Limb (tissue), 2 donors: ENCODE measurements around the gene MID1IP1.

Experiments
- DNase-seq, 2 donors: peaks; one replicate each; pipeline ENCODE4 v3.0.0-alpha.2; 2016; ENCODE audit errors: extremely low spot score in 2 of 2

MID1IP1 gene

DNA sequence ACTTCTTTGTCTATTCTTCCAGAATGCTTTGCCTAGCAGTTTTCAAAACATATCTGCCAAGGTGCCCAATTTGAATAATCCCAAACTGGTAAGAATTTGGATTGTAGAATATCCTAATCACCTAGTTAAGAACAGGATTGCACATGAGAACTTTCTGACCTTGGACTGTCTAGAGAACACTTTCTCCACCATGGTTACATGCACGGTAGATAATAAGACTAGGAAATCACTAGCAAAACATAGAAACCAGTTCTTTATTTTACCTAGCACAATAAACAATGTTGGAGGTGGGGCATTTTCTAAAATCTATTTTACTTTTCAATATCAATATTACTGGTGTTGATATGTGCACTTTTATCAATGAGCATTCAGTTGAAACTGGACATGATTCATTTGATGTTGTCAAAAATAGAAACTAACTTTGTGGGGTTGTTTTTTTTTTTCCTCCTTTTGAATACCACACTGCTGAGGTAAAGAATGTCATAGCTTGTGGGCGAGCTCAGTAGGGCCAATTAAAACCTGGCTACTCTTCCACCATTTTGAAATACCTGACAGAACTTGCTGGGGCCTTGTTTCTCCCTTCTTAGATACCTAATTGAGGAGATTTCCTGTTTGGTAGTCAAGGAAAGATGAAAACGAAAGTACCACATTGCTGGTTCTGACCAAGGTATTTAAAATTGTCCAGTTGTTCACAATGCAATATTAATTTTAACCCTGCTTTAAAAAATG is 10.4 kb downstream of the MID1IP1 start:
- no peak for DNase-seq

DNA sequence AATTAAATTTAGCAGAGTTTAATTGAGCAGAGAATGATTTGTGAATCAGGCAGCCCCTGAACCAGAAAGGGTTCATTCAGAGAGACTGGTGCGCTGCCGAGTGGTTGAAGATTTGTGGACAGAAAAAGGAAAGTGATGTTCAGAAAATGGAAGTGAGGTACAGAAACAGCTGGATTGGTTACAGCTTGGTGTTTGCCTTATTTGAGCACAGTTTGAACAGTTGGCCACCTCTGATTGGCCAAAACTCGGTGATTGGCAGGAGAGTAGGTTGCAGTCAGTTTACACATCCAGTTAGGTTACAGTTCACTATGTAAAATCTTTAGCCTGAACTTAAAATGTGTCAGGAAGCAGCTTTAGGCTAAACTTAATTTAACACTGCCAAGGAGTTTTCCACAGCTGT is 14.9 kb downstream of the MID1IP1 start:
- no peak for DNase-seq

DNA sequence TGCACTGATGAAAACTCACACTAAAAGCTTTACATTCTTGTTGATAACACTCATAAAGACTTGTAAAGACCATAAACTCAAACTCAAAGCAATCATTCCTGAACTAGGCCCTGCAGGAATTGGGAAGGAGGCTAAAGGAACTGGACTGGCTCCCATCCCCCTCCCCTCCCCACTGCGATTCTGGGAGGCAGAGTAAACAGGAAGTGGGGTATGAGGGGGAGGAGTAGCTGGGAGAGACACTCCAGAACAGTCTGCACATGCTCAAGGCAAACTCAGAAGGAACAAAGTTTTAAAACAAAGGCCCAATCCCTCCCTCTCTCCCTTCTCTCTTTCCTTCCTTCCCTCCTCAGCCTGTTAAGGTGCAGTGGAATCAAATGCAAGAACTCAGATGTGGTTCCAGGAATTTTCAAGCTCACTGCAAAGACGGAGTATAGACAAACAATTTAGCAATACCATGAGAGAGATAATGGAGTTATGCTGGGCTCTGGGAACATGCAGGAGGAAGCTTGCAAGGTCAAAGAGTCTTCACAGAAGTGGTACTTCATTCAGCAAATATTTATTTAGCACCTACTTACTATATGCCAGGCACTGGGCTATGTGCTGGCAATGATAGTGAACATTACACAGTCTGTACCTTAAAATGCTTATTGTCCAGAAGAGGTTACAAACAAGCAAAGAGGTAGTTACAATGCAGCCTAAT is 15.9 kb downstream of the MID1IP1 start:
- DNase-seq, result peak in 1 of 2 donors; percentile 24

DNA sequence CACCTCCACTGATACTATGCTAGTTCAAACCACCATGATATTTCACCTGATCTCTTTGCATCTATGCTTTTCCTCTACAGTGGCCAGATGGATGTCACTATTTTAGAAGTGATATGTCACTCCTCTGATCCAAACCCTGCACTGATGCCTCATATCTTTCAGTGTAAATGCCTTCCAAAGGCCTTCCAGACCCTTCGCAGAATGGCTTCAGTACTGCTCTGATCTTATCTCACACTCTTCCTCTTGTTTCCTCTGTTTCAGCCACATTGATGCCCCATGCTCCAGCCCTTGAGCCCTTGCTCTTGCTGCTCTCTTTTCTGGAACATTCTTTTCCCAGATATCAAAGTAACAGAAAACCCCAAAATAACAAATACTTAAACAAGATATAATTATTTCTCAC is 17.9 kb downstream of the MID1IP1 start:
- no peak for DNase-seq

DNA sequence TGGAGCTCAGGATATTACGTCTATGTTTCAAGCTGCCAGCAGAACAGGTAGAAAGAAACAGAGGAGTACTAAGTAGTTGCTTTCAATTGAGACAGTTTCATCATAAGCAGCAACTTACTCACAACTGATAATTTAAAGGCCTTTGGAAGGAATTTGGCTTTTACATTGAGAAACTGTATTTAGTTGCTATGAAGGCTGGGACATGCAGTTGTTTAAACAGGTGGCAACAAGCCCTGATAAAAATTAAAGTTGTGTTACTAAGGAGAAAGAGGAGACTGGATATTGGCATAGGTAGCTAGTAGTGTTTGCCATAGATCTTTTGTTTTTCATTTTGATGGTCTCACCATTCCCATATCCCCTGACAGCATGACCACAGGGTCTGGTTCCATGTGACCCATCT is 18.4 kb downstream of the MID1IP1 start:
- no peak for DNase-seq

DNA sequence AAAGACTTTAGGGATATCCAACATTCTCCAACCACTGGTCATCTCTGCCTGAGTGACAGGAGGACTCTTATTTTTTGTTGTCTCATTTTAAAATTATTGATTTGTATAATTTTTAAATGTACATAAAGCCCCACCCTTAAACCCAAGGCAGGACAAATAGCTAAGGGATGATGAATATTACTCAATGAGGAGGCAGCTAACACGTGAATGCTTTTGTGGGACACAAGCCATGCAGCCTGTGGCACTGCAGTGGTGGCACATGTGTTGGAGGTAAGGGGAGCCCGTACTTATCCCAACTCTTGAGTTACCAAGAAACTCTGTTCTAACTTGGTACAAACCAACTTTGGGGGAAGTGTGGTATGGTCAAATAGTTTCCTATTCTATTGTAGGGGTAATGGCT is 19.5 kb downstream of the MID1IP1 start:
- DNase-seq, result no peak

DNA sequence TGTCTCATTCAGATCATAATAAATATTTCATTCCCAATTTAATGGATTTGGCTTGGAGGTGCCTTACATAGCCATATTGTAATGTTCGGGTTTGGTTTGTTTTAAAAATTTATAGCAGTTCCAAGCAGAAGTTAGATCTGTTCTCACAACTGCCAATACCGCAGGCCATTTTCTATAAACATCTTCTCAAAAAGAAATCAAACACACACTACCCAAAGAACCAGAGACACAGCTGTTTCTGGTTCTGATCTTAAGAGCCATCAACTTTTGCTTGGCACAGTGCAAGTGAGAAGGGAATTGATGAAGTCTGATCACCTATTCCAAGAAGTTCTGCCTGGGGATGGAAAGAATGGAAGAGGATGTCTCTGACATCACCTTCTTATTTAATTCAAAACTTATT is 22.9 kb downstream of the MID1IP1 start:
- DNase-seq, result no peak

DNA sequence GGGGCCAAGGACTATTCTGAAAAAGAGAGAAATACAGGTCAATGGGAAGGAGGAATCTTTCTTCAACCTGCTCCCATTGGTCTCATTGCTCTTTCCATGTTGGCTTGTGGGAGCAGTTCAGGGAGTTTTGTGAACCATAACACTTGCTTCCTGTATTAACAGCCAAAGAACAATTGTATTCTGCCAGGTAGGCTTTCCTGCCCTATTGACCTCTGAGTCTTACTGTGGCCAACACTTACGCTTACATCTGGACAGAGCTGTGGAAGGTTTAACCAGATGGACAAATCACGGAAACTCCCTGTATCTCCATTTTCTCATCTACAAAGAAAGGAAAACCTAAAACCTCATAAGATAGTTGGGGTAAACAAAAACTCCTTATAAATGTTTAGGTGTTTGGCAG is 30.7 kb downstream of the MID1IP1 start:
- DNase-seq, result no peak

DNA sequence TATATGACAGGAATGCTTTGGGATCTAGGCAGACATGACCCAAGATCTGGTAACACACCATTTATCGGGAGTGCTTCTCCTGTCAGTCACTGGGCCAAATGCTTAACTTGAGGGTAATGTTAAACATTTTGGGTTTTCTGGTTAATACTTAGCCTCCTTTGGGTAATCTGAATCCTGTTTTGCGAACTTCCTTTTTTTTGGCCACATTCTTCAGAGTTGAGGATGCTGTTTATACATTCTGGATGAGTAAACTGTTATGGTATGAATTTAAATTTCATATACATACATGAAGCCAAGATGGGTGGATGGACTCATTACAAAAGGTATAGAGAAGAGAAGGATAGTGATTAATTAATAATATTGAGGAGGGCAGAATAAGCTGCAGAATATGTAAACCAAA is 36.1 kb downstream of the MID1IP1 start:
- no peak for DNase-seq

DNA sequence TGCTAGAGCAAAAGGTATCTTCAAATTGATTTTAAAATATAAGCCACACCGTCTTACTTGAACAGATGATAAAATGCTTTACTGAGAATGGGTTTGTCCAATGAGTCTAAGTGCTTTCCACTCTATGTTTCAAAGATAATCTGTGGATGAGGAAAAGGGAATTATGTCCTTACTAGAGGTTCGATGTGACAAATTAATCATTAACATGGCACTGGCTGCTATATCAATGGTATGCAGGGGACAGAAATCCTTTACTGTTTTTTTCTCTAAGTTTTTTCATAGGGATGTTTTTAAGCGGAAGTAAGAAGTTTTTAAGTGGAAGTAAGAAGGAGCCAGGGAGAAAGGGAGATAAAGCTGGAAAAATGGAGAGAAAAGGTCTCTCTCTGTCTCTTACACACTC is 38.0 kb downstream of the MID1IP1 start:
- no peak for DNase-seq

DNA sequence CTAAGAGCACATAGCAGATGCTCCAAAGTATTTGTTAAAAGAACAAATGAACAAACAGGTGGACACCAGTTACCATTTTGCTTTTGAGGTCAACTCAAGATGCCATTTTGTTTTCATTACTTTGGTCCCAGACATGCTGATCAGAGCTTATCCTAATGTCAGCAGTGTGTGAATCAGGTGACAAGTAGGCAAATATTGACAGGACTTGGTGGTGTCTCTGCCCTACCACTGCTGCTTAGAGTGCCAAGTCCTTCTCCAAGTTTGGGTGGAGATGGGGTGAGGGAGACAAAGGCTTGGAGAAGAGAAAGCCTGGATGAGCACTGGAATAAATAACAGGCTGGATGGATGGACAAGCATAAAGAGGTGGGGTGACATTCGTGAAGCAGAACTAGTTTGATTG is 38.7 kb downstream of the MID1IP1 start:
- no peak for DNase-seq

DNA sequence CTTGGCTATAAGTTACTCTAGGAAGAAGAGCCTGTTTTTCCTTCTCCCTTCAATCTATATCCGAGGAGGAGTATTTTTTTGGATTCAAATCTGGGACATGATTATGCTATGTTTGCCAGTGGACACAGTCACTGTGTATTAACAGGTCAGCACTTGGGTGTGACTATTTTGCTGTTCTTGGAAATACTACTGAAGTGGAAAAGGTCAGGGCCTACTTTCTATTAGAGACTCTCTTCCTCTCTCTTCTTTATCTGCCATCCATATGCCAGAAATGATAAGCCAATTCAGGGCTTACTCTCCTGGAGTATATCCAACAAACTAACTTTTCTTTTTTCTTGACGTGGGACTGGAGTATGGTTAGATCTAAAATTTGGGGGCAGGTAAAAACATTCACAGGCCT is 40.5 kb downstream of the MID1IP1 start:
- no peak for DNase-seq

DNA sequence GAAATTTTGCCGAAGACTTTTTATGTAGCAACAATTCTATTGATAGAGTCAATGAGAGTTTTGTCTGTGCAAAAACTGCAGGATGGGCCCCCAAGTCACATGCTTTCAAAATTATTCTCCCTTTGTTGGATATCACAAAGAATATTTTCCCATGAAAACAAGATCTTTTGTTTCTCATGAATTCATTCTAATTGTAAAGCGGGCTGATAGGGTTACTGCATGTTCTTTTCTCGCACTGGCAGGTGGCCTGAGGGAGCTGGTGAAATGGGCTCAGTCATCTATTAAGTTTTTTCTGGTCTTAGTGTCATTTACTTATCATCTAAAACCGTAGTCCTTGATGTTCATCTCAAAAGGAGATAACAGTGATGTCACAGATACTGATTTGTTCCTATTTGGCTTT is 44.2 kb downstream of the MID1IP1 start:
- no peak for DNase-seq

DNA sequence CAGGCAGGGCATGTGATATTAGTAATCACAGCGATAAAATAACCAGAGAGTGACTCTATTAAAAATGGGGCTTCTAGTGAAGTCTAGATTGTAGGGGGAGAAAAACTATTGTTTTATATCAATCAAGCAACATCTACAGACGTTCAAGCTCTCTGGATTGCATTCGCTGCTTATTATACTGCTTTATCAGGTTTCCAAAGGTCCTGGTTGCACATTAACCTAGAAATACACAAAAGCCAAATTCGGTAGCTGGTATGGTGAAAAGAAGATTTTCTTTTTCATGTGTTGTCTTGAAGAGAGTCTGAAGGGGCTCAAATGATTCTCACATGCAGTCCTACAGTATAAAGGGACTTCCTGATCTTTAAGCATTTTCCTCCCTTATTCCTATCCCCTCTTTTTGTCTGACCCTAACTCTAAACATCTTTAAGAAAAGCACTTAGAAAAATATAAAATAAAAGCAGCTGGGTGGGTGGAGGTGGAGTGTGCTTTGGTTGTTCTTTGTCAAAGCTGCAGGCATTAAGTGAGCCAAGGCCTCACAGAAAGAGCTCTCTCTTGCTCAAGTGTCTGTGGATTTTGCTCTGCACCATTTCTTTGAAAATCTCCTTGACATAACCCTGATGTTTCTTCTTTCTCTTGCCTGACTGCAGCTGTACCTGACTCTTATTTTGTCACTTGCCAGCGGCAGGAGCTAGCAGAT is 46.1 kb downstream of the MID1IP1 start:
- DNase-seq, result no peak

DNA sequence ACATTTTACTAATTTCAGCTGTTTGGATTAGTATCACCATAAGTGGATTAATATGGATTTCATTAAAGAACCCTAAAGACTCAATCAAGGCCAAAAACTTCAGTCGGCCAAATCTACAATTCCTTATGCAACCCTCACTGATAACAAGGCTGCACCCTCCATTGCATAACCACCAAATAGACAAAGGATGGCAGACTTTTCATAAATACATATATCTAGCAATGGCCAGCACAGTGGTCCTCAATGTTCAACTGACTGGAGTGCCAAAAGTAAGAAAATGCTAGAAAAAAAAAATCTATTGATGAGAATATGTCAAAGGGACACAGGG is 46.6 kb downstream of the MID1IP1 start:
- no peak for DNase-seq

DNA sequence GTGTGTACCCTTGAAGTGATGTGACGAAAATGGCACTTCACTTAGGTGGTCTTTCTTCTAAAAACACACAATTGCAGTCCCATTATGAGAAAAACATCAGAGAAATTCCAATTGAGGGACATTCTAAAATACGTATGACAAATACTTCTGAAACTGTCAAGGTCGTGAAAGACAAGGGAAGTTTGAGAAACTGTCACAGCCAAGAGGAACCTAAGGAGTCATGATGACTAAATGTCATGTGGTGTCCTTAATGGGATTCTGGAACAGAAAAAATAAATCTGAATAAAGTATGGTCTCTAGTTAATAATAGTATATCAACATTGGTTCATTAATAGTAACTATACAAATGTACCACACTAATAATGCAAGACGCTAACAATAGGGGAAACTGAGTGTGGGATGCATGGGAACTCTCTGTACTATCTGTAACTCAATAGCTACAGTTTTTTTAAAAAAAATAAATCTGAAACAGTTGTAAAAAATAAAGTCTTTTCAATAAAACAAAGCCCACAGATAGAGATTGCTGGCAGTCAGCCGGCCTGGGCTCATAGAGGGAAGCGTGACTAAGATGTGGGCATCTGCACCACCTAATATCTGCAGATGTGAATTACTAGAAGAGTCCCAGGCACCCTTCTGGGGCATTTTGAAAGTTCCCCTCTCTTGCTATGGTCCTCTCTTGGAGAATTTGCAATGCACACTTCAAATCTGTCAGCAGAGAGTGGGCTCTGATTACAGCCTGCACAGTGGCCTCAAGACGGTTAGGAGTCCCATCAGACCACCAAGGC is 47.6 kb downstream of the MID1IP1 start:
- no peak for DNase-seq

DNA sequence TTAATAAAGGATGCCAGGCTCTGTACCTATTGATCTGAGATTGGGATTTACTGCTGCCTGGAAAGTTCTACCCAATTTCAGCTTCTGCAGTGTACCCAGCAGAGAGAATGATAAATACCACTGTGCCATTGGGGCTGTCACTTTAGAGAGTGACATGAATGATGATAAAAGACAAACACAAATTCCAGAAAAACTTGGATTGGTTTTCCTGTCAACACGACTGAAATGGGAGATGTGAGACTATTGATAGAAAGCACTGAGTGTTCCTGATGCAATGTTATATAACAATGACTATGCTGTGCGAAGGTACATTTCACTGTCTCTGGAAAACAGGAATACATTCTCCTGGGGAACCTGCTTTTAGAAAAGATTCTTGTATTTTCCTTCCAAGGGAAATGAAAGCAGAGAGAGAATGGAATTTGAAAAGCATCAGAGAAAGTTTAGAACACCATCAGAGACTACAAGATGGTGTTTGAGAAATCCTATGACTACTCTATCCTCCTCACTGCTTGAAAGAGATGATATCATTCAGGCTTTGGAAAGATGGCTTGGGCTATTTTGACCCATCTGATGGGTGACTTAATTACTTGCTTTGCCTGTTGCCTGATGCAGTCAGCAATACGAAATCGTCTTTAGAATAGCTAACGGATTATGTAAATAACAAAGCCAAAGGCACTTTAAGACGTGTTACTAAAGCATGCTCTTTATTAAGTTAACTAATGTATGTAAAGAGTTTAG is 49.7 kb downstream of the MID1IP1 start:
- no peak for DNase-seq

DNA sequence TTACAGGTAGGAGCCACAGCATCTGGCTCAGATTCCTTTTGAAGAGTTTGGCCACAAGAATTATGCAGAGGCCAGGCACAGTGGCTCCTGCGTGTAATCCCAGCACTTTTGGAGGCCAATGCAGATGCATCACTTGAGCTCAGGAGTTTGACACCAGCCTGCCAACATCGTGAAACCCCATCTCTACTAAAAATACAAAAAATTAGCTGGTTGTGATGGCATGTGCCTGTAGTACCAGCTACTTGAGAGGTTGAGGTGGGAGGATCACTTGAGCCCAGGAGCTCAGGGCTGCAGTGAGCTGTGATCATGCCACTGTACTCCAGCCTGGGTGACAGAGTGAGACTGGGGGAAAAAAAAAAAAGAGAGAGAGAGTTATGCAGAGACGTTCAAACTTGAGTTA is 53.0 kb downstream of the MID1IP1 start:
- DNase-seq, result no peak
